Natural killer cell treated with Interleukin-12 subunit alpha and Interleukin-12 subunit beta and Interleukin-15 and Interleukin-18, amount 100 ng/mL, for 72 hours (primary cell): ENCODE data around the gene PRTN3. TPM values are rescaled to one million over a fixed set of nuclear protein-coding genes. Genes with fewer than 3 reads are reported as not detected.
"Not testable (repeated sequence)": the region's sequence is repeated elsewhere in the genome, so short reads cannot be mapped to it uniquely, and the experiment has no call there.

Experiments used
- ATAC-seq, 2 donors: fragments of 150-1000 bp; cut with Tn5 transposase in 1 of 2; sonication (Bioruptor Pico), chemical (Tn5 transposase) in 1 of 2; 2 replicates each; pipeline ENCODE4 v1.10.0; 2021
- DNase-seq: peaks from one replicate; pipeline ENCODE4 v3.0.0; 2022; ENCODE audit warnings: low spot score
- H3K27ac Mint-ChIP-seq, 2 donors: 1 replicate in 1 of 2; 2 replicates in 1 of 2; pipeline ENCODE4 v1.8.0; 2022; ENCODE audit warnings: mixed read lengths in 2 of 2, mild to moderate bottlenecking in 1 of 2, moderate library complexity in 1 of 2
- H3K27me3 Mint-ChIP-seq, 2 donors: 1 replicate in 1 of 2; 2 replicates in 1 of 2; pipeline ENCODE4 v1.8.0; 2022; ENCODE audit warnings: mixed read lengths in 2 of 2
- H3K36me3 Mint-ChIP-seq: one replicate; pipeline ENCODE4 v1.8.0; 2022; ENCODE audit warnings: mixed read lengths
- H3K4me1 Mint-ChIP-seq, 2 donors: 1 replicate in 1 of 2; 2 replicates in 1 of 2; pipeline ENCODE4 v1.8.0; 2022; ENCODE audit warnings: low read depth in 2 of 2, mixed read lengths in 2 of 2, mild to moderate bottlenecking in 1 of 2
- H3K4me3 Mint-ChIP-seq: one replicate; pipeline ENCODE4 v1.8.0; 2022; ENCODE audit warnings: mixed read lengths
- H3K9me3 Mint-ChIP-seq: 2 replicates; pipeline ENCODE4 v1.8.0; 2022; ENCODE audit warnings: mixed read lengths
- total RNA-seq, 2 donors: library from RNA; stranded (reverse); gene quantifications; one replicate each; pipeline ENCODE4 v1.2.3, GENCODE V29; 2022

Gene PRTN3
- total RNA-seq, 2 donors from 2014 or later, result not detected

- H3K4me1 Mint-ChIP-seq, ATAC-seq, H3K36me3 Mint-ChIP-seq, H3K27ac Mint-ChIP-seq, H3K27me3 Mint-ChIP-seq, H3K4me3 Mint-ChIP-seq, DNase-seq, H3K9me3 Mint-ChIP-seq: not testable (repeated sequence)
Measured at GRCh38 chr19:853614-854220, 12.9 kb downstream of the PRTN3 start.

GRCh38 chr19:854549-854948 is 13.8 kb downstream of the PRTN3 start:
- Mint-ChIP-seq H3K36me3 (no peaks in the 10 kb centered on the region), H3K4me1 (peaks cover 0 to 3% of the 10 kb centered on the region in 2 donors), H3K9me3 (no peaks in the 10 kb centered on the region), H3K27me3 (peaks cover 0 to 6% of the 10 kb centered on the region in 2 donors), H3K4me3 (no peak overlapping the region), H3K27ac (no peak overlapping the region)
- ATAC-seq, result no peak
- no peak for DNase-seq

DNA sequence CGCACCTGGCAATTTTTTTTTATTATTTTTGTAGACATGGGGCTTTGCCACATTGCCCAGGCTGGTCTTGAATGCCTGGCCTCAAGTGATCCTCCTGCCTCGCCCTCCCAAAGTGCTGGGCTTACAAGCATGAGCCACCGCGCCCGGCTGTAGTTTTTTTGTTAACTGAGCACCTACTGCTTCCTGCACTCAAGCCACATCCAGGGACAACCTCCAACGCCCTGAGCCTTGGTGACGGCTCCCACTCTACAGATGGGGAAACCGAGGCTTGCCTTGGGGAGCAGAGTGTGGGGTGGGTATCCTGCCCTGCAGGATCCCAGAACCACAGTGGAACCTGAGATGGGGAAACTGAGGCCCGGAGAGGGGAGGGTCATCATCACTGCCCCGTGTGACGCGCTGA is 14.3 kb downstream of the PRTN3 start:
- Mint-ChIP-seq H3K36me3 (no peaks in the 10 kb centered on the region), H3K4me1 (peaks cover 0 to 3% of the 10 kb centered on the region in 2 donors), H3K27me3 (peaks cover 0 to 6% of the 10 kb centered on the region in 2 donors), H3K4me3 (no peak overlapping the region), H3K9me3 (no peaks in the 10 kb centered on the region), H3K27ac (no peak overlapping the region)
- ATAC-seq, result no peak
- DNase-seq, result no peak

GRCh38 chr19:855566-856120 is 14.8 kb downstream of the PRTN3 start:
- Mint-ChIP-seq H3K27me3 (peaks cover 0 to 6% of the 10 kb centered on the region in 2 donors), H3K4me3 (no peak overlapping the region)
- ATAC-seq, result no peak

GRCh38 chr19:858284-858683 is 17.5 kb downstream of the PRTN3 start:
- no peaks in the 10 kb centered on the region for H3K9me3 Mint-ChIP-seq
- no peak overlapping the region for H3K4me3 Mint-ChIP-seq
- ATAC-seq, result no peak
- H3K27ac Mint-ChIP-seq, result no peak overlapping the region
- DNase-seq, result no peak
- no peaks in the 10 kb centered on the region for H3K36me3 Mint-ChIP-seq
- peaks cover 9 to 10% of the 10 kb centered on the region in 2 donors for H3K4me1 Mint-ChIP-seq
- H3K27me3 Mint-ChIP-seq, result peaks cover 0 to 10% of the 10 kb centered on the region in 2 donors

More at GRCh38 chr19:855566-856120, 14.8 kb downstream of the PRTN3 start:
- Mint-ChIP-seq H3K27ac (no peak overlapping the region), H3K4me1 (peaks cover 0 to 3% of the 10 kb centered on the region in 2 donors), H3K36me3 (no peaks in the 10 kb centered on the region), H3K9me3 (no peaks in the 10 kb centered on the region)
- DNase-seq, result no peak

DNA sequence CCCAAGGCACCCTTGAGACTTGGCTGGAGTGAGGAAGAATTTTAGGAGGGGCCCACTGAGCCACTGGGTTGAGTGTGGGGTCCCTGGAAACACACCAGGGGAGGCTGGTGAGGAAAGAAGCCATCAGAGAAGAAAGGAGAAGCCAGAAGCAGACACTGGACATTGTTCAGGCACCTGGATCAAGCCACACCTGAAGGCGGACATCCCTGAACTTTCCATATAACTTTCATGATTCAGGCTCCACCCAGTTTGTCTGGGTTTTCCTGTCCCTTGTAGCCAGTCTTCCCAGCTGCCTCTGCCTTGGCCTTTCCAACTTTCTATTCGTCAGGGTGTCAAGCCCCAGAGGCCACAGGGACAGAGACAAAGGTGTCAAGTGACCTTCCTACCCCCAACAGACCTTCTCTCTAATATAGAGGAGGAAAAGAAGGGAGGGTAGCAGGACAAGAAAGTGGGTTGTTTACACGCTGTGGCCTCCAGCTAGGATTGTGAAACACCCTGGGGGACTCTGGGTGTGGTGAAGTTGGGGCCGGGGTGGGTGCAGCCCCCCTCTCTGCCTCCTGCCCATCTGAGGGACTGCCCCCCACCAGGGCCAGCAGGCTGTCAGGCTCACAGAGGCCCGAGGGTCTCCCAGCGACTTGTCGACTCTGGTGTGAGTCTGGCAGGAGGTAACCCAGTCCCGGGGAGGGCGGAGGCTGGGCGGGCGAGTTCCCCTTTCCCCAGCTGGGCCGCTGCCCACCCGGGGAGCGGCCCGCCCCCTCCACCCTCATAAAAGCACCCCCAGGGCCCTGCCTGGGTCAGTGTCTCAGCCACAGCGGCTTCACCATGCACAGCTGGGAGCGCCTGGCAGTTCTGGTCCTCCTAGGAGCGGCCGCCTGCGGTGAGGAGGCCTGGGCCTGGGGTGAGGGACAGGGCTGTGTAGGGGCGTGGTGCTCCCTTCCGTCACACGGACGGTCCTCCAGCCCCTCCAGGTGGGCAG is 18.4 kb downstream of the PRTN3 start, which contains the start of gene CFD:
Gene CFD, plus strand, starts transcription at position 797 of the 976 bp plus-strand sequence. Its CDS starts 26 bp downstream, at position 823.
- no peaks in the 10 kb centered on the region for H3K9me3 Mint-ChIP-seq
- H3K4me3 Mint-ChIP-seq, result no peak within 1 kb of the TSS
- H3K36me3 Mint-ChIP-seq, result no peaks in the 10 kb centered on the region
- DNase-seq (no peak), ATAC-seq (no peak)
- peaks cover 10 to 11% of the 10 kb centered on the region in 2 donors for H3K4me1 Mint-ChIP-seq
- no peak within 1 kb of the TSS for H3K27ac Mint-ChIP-seq
- peaks cover 0 to 10% of the 10 kb centered on the region in 2 donors for H3K27me3 Mint-ChIP-seq

DNA sequence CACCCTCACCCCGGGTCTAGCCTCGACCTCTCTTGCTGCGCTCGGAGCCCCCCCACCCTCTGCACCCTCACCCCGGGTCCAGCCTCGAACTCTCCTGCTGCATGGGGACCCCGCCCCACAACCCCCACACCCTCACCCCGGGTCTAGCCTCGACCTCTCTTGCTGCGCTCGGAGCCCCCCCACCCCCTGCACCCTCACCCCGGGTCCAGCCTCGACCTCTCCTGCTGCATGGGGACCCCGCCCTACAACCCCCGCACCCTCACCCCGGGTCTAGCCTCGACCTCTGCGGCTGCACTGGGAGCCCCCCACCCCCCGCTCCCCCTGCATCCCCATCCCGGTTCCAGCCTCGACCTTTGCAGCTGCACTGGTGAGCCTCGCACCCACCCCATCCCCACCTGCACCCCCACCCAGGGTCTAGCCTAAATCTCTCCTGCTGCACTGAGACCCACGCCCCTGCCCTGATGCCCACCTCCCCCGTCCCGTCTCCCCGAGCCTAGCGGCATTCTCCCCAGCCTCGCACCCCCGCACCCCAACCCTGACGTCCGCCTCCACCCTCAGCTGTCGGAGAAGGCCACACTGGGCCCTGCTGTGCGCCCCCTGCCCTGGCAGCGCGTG is 20.4 kb downstream of the PRTN3 start:
- peaks cover 0 to 10% of the 10 kb centered on the region in 2 donors for H3K27me3 Mint-ChIP-seq
- no peak overlapping the region for H3K27ac Mint-ChIP-seq
- H3K4me1 Mint-ChIP-seq, result peaks cover 10 to 11% of the 10 kb centered on the region in 2 donors
- no peaks in the 10 kb centered on the region for H3K9me3 Mint-ChIP-seq
- DNase-seq (no peak), ATAC-seq (no peak)
- H3K4me3 Mint-ChIP-seq, result no peak overlapping the region
- no peaks in the 10 kb centered on the region for H3K36me3 Mint-ChIP-seq

DNA sequence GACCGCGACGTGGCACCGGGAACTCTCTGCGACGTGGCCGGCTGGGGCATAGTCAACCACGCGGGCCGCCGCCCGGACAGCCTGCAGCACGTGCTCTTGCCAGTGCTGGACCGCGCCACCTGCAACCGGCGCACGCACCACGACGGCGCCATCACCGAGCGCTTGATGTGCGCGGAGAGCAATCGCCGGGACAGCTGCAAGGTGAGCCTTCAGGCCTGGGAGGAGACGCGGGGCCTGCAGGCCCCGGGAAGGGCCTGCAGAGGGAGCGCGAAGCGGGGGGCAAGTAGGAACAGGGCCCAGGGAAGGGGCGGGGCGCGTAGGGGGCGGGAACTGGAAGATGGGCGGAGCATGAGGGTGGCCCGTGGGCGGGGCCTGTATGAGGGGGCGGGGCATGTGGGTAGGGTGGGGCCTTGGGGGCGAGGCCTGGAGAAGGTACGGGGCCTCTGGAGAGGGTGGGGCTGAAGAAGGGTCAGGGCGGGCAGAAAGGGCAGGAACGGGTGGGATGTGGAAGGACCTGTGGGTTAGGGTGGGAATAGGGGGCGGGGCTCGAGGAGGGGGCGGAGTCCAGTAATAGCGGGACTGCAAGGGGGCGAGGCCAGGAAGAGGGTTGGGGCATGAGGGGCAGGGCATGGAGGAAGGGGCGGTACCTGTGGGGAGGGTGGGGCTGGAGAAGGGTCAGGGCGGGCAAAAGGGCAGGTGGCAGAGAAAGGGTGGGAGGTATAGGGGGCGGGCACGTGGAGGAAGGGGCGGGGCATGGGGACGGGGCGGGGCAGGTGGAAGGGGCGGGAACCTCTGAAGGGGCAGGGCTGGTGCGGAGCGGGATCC is 21.2 kb downstream of the PRTN3 start:
- Mint-ChIP-seq H3K4me3 (peak overlapping the region; percentile 67), H3K9me3 (no peaks in the 10 kb centered on the region), H3K36me3 (no peaks in the 10 kb centered on the region), H3K4me1 (peaks cover 10 to 11% of the 10 kb centered on the region in 2 donors), H3K27ac (no peak overlapping the region), H3K27me3 (peaks cover 0 to 8% of the 10 kb centered on the region in 2 donors)
- no peak for DNase-seq
- peak; percentile 57 to 71 for ATAC-seq

DNA sequence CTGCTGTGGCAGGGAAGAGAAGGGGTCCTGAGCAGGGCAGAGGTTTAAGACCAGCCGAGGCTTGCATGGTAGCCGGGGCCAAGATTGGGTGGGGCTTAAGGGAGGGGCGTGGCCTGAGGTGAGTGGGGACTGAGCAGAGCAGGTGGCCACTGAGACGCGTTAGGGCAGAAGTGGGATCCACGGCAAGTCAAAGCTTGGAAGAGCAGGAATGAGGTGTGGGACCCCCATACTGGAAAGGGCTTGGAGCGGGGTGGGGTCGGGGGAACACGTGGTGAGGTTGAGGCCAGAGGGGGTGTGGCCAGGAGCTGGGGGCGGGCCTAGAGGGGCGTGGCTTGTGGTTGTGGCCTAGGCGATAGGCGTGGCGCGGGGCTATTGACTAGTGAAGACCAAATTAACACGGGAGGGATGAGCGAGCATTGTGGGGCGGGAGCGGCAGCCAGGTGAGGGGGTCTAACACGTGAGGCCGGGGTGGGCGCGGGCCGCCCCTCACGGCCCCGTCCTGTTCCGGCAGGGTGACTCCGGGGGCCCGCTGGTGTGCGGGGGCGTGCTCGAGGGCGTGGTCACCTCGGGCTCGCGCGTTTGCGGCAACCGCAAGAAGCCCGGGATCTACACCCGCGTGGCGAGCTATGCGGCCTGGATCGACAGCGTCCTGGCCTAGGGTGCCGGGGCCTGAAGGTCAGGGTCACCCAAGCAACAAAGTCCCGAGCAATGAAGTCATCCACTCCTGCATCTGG is 21.9 kb downstream of the PRTN3 start:
- Mint-ChIP-seq H3K4me3 (peak overlapping the region; percentile 67), H3K9me3 (no peaks in the 10 kb centered on the region), H3K27me3 (peaks cover 0 to 5% of the 10 kb centered on the region in 2 donors), H3K4me1 (peaks cover 10 to 12% of the 10 kb centered on the region in 2 donors), H3K36me3 (peaks cover 4% of the 10 kb centered on the region), H3K27ac (no peak overlapping the region)
- DNase-seq, result no peak
- peak; percentile 61 to 79 for ATAC-seq

DNA sequence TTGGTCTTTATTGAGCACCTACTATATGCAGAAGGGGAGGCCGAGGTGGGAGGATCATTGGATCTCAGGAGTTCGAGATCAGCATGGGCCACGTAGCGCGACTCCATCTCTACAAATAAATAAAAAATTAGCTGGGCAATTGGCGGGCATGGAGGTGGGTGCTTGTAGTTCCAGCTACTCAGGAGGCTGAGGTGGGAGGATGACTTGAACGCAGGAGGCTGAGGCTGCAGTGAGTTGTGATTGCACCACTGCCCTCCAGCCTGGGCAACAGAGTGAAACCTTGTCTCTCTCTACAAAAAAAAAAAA is 22.5 kb downstream of the PRTN3 start:
- Mint-ChIP-seq H3K36me3 (peaks cover 4% of the 10 kb centered on the region), H3K9me3 (no peaks in the 10 kb centered on the region), H3K27me3 (peaks cover 0 to 4% of the 10 kb centered on the region in 2 donors), H3K4me3 (peak overlapping the region; percentile 67), H3K27ac (peak overlapping the region; percentile 26 to 61), H3K4me1 (peaks cover 10 to 11% of the 10 kb centered on the region in 2 donors)
- DNase-seq, result no peak
- ATAC-seq, result no peak

DNA sequence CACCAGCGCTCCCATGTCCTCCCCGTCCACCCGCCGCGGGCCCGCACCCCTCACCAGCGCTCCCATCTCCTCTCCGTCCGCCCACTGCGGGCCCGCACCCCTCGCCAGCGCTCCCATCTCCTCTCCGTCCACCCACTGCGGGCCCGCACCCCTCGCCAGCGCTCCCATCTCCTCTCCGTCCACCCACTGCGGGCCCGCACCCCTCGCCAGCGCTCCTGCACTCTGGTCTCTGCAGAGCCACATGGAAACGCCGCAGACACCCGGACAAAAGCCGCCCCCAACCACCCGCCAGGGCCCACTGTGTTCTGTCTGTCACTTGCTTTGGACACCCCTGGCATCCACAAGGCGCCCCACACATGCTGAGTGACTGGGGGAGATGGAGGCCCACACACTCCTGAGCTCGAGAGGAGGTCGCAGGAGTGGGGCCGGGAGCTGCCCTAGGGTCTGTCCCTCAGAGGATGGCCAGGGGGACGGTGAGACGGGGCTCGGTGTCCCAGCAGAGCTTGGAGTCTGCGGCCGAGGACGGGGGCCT is 26.0 kb downstream of the PRTN3 start:
- Mint-ChIP-seq H3K9me3 (no peaks in the 10 kb centered on the region), H3K36me3 (peaks cover 4% of the 10 kb centered on the region), H3K4me1 (peaks cover 10 to 11% of the 10 kb centered on the region in 2 donors), H3K27me3 (peaks cover 0 to 4% of the 10 kb centered on the region in 2 donors), H3K27ac (no peak overlapping the region), H3K4me3 (no peak overlapping the region)
- DNase-seq, result no peak
- ATAC-seq, result no peak

DNA sequence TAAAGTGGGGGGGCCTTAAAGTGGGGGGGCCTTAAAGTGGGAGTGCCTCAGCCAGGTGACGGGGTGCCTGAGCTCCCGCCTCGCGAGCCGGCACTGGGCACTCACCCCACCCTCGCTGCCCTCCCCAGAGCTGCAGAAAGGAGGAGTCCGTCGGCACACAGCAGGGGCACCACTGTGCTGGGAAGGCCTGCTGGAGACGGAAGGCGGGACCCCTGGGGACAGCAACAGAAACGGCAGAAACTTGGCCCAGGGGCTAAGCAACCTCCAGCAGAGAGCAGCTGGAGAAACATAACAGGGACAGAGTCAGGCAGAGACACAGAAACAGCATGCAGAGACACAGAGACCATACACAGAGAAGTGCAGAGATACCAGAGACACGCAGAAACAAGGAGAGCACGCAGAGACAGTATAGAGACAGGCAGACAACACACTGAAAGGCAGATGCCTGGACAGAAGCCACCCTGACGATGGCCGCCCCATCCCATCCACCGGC is 26.5 kb downstream of the PRTN3 start:
- Mint-ChIP-seq H3K27me3 (peaks cover 0 to 4% of the 10 kb centered on the region in 2 donors), H3K4me3 (no peak overlapping the region), H3K27ac (no peak overlapping the region), H3K4me1 (peaks cover 10 to 11% of the 10 kb centered on the region in 2 donors), H3K36me3 (peaks cover 4% of the 10 kb centered on the region), H3K9me3 (no peaks in the 10 kb centered on the region)
- ATAC-seq, result no peak
- no peak for DNase-seq
